ENCODE measurements around the gene FCN2. TPM values are rescaled to one million over a fixed set of nuclear protein-coding genes. Genes with fewer than 3 reads are reported as not detected.

The FCN2 gene
- total RNA-seq, 5 donors from 2014 or later (not counting 1 experiment from before 2014, with no cell fraction given), result not detected

DNA sequence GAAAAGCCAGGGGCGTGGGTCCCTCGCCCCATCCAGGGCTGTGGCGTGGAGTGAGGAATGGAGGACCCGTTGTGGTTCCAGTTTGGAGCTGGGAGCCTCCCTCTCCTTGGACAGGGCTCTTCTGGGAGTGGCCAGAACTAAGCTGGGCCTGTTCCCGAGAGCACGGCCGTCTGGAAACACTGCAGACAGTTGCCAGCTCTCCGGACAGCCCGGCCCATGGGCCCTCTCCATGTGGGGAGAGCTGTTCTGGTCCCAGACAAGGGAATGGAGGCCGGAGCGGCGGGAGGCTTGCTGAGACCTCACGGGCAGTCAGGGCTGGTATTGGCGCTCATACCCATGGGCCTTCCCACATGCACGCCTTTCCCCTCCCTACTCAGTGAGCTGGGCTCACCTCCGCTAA is 45.2 kb upstream of the FCN2 start:
- Histone ChIP-seq H3K9me3 (no peaks in the 10 kb centered on the region), H3K4me1 (ENCODE audit: control insufficient read depth in 1 of 2, extremely low read depth in 1 of 2, insufficient read depth in 2 of 2, low read length in 2 of 2) (no peaks in the 10 kb centered on the region), H3K36me3 (ENCODE audit: control insufficient read depth in 2 of 2, extremely low read depth in 1 of 2, insufficient read depth in 1 of 2, low read length in 1 of 2) (no peaks in the 10 kb centered on the region), H3K27ac (ENCODE audit: low read length) (no peak overlapping the region), H3K4me3 (ENCODE audit: control insufficient read depth in 1 of 2, extremely low read depth in 1 of 2, low read length in 1 of 2) (no peak overlapping the region), H3K27me3 (replicated peaks in 1 of 2; ENCODE audit: control insufficient read depth in 2 of 2, extremely low read depth in 1 of 2, insufficient read depth in 2 of 2, low read length in 1 of 2) (peaks cover 0 to 4% of the 10 kb centered on the region in 2 experiments)
- ChIA-PET CTCF (no interaction called here), POLR2A (no interaction called here)
- no peaks in the 10 kb centered on the region for H3K4me1 Mint-ChIP-seq
- 75% methylated on average over 6 of the region's 16 CpGs for WGBS (ENCODE audit: insufficient coverage)
- H3K27me3 Mint-ChIP-seq, result no peaks in the 10 kb centered on the region
- no peak overlapping the region for H3K27ac Mint-ChIP-seq
- ATAC-seq (replicated peaks in 1 of 4) (no peak), DNase-seq (no peak)
- no peak overlapping the region for H3K4me3 Mint-ChIP-seq
- no peaks in the 10 kb centered on the region for H3K9me3 Mint-ChIP-seq
- H3K36me3 Mint-ChIP-seq, result no peaks in the 10 kb centered on the region

DNA sequence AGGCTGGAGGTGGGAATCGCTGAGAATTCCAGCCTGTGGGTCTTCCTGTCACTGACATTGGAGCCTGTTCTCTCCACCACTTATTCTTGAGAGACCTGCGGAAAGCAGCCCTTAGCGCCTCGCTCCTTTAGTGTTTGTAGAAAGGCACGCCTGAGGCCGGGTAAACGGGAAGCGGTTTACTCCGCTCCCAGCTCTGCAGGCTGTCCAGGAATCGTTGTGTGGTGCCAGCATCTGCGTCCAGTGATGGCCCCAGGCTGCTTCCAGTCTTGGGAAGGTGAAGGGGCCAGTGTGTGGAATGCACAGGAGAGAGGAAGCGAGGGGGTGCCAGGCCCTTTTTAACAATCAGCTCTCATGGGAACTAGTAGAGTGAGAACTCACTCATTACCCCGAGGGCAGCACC is 44.6 kb upstream of the FCN2 start:
- ATAC-seq (replicated peaks in 1 of 4), result no peak
- POLR2A ChIA-PET, result no interaction called here
- no peaks in the 10 kb centered on the region for H3K36me3 ChIP-seq (ENCODE audit: control insufficient read depth in 2 of 2, extremely low read depth in 1 of 2, insufficient read depth in 1 of 2, low read length in 1 of 2)
- Mint-ChIP-seq H3K4me3 (no peak overlapping the region), H3K36me3 (no peaks in the 10 kb centered on the region), H3K4me1 (no peaks in the 10 kb centered on the region), H3K9me3 (no peaks in the 10 kb centered on the region), H3K27ac (no peak overlapping the region), H3K27me3 (no peaks in the 10 kb centered on the region)
- DNase-seq, result no peak
- CTCF ChIA-PET, result no interaction called here
- no peak overlapping the region for H3K4me3 ChIP-seq (ENCODE audit: control insufficient read depth in 1 of 2, extremely low read depth in 1 of 2, low read length in 1 of 2)
- no peaks in the 10 kb centered on the region for H3K4me1 ChIP-seq (ENCODE audit: control insufficient read depth in 1 of 2, extremely low read depth in 1 of 2, insufficient read depth in 2 of 2, low read length in 2 of 2)
- WGBS (ENCODE audit: insufficient coverage), result 80% methylated on average over 11 of the region's 13 CpGs
- H3K9me3 ChIP-seq, result no peaks in the 10 kb centered on the region
- H3K27me3 ChIP-seq (replicated peaks in 1 of 2; ENCODE audit: control insufficient read depth in 2 of 2, extremely low read depth in 1 of 2, insufficient read depth in 2 of 2, low read length in 1 of 2), result peaks cover 0 to 4% of the 10 kb centered on the region in 2 experiments
- H3K27ac ChIP-seq (ENCODE audit: low read length), result no peak overlapping the region

DNA sequence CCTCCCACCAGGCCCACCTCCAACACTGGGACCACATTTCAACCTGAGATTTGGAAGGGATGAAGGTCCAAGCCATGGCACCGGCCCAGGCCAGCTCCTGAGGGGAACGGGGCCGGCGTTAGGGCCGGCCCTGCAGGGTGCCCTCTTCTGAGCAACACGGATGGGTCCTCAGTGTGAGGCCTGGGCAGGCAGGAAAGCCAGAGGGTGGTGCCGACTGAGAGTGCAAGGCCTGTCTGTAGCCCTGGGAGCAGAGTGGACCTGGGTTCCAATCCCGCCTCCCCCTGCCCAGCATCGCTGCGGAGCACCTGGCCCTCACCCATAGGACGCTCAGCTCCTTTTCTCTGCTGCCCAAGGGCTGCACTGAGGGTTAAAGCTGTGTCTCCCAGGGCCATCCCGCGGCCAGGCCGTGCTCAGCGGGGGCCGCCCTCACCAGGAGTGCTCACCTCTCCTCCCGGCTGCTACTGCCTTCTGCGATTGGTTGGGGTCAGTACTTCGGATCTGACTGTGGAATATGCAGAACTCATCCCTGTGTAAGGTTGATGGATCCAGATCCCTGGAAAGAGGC is 44.1 kb upstream of the FCN2 start:
- CTCF ChIA-PET, result no interaction called here
- DNase-seq, result no peak

DNA sequence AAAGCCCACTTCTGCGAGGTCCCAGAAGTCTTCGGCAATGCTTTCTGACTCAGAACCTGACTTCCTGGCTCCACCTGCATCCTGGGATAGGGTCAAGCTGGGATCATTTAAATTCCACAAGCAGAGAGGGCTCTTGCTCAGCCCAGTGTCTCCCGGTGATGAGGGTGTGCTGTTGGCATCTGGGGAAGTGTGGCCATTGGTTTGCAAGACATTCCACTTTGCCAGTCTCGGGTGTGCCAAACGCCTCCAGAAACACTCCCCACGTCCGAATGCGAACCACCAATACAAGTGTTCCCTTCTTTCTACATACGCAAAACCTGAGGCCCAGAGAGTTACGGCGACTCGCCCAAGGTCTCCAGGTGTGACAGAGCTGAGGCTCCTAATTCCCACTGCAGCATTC is 43.1 kb upstream of the FCN2 start:
- ChIA-PET POLR2A (no interaction called here), CTCF (no interaction called here)
- Mint-ChIP-seq H3K27me3 (no peaks in the 10 kb centered on the region), H3K27ac (no peak overlapping the region), H3K36me3 (no peaks in the 10 kb centered on the region), H3K4me3 (no peak overlapping the region), H3K9me3 (no peaks in the 10 kb centered on the region), H3K4me1 (no peaks in the 10 kb centered on the region)
- Histone ChIP-seq H3K9me3 (no peaks in the 10 kb centered on the region), H3K4me3 (ENCODE audit: control insufficient read depth in 1 of 2, extremely low read depth in 1 of 2, low read length in 1 of 2) (no peak overlapping the region), H3K36me3 (ENCODE audit: control insufficient read depth in 2 of 2, extremely low read depth in 1 of 2, insufficient read depth in 1 of 2, low read length in 1 of 2) (no peaks in the 10 kb centered on the region), H3K27me3 (replicated peaks in 1 of 2; ENCODE audit: control insufficient read depth in 2 of 2, extremely low read depth in 1 of 2, insufficient read depth in 2 of 2, low read length in 1 of 2) (peaks cover 0 to 4% of the 10 kb centered on the region in 2 experiments), H3K4me1 (ENCODE audit: control insufficient read depth in 1 of 2, extremely low read depth in 1 of 2, insufficient read depth in 2 of 2, low read length in 2 of 2) (no peaks in the 10 kb centered on the region), H3K27ac (ENCODE audit: low read length) (no peak overlapping the region)
- 89% methylated on average over 10 of the region's 12 CpGs for WGBS (ENCODE audit: insufficient coverage)
- no peak for DNase-seq
- no peak for ATAC-seq (replicated peaks in 1 of 4)

More for the DNA sequence above, 44.1 kb upstream of the FCN2 start:
- H3K4me3 ChIP-seq (ENCODE audit: control insufficient read depth in 1 of 2, extremely low read depth in 1 of 2, low read length in 1 of 2), result no peak overlapping the region
- peaks cover 0 to 4% of the 10 kb centered on the region in 2 experiments for H3K27me3 ChIP-seq (replicated peaks in 1 of 2; ENCODE audit: control insufficient read depth in 2 of 2, extremely low read depth in 1 of 2, insufficient read depth in 2 of 2, low read length in 1 of 2)
- no peaks in the 10 kb centered on the region for H3K4me1 ChIP-seq (ENCODE audit: control insufficient read depth in 1 of 2, extremely low read depth in 1 of 2, insufficient read depth in 2 of 2, low read length in 2 of 2)
- Mint-ChIP-seq H3K4me3 (no peak overlapping the region), H3K27me3 (no peaks in the 10 kb centered on the region), H3K9me3 (no peaks in the 10 kb centered on the region), H3K27ac (no peak overlapping the region), H3K4me1 (no peaks in the 10 kb centered on the region), H3K36me3 (no peaks in the 10 kb centered on the region)
- ATAC-seq (replicated peaks in 1 of 4), result no peak
- POLR2A ChIA-PET, result no interaction called here
- H3K9me3 ChIP-seq, result no peaks in the 10 kb centered on the region
- H3K36me3 ChIP-seq (ENCODE audit: control insufficient read depth in 2 of 2, extremely low read depth in 1 of 2, insufficient read depth in 1 of 2, low read length in 1 of 2), result no peaks in the 10 kb centered on the region
- H3K27ac ChIP-seq (ENCODE audit: low read length), result no peak overlapping the region
- WGBS (ENCODE audit: insufficient coverage), result 88% methylated on average over 16 of the region's 19 CpGs

DNA sequence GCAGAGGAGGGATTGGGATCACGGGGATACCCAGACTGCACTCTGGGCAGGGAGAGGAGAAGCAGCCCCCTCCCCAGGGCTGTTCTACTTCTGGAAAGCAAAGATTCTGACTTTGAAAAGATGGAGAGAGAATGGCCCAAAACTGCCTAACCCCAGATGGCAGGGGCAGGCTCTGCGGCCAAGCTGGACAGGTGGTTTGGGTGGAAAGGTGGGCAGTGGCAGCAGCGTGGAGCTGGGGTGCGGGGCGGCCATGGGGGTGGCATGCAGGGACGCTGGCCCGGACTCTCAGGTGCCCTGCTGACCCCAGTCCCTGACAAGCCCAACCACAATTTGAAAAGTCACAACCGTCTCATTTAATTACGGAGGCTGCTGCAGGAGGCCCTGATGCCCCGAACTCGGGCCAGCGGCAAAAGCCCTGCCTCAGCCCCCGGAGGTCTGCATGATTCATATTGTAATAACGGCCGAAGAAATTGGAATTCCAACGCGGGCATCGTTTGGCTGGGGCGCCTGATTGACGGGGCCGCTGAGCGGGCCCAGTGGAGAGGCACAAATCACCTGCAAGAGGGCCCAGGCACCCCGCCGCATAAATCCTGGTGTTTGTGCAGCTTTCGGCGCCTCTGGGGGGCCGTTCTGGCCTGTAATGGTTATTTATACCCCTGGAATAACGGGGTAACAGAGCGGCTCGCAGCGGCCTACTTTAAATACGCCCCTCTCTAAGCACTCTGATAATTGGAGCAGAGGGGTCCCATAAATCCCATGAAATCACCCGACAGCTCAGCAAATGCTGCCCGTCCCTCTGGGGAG is 41.8 kb upstream of the FCN2 start:
- Mint-ChIP-seq H3K9me3 (no peaks in the 10 kb centered on the region), H3K4me1 (no peaks in the 10 kb centered on the region), H3K27ac (no peak overlapping the region), H3K36me3 (no peaks in the 10 kb centered on the region), H3K27me3 (no peaks in the 10 kb centered on the region), H3K4me3 (no peak overlapping the region)
- Histone ChIP-seq H3K4me1 (ENCODE audit: control insufficient read depth in 1 of 2, extremely low read depth in 1 of 2, insufficient read depth in 2 of 2, low read length in 2 of 2) (no peaks in the 10 kb centered on the region), H3K27me3 (replicated peaks in 1 of 2; ENCODE audit: control insufficient read depth in 2 of 2, extremely low read depth in 1 of 2, insufficient read depth in 2 of 2, low read length in 1 of 2) (peaks cover 0 to 4% of the 10 kb centered on the region in 2 experiments), H3K27ac (ENCODE audit: low read length) (no peak overlapping the region), H3K4me3 (ENCODE audit: control insufficient read depth in 1 of 2, extremely low read depth in 1 of 2, low read length in 1 of 2) (no peak overlapping the region), H3K9me3 (no peaks in the 10 kb centered on the region), H3K36me3 (ENCODE audit: control insufficient read depth in 2 of 2, extremely low read depth in 1 of 2, insufficient read depth in 1 of 2, low read length in 1 of 2) (no peaks in the 10 kb centered on the region)
- CTCF ChIA-PET, result no interaction called here
- WGBS (ENCODE audit: insufficient coverage), result 86% methylated on average over 24 of the region's 34 CpGs
- DNase-seq, result no peak
- ATAC-seq (replicated peaks in 1 of 4), result no peak
- POLR2A ChIA-PET, result no interaction called here

DNA sequence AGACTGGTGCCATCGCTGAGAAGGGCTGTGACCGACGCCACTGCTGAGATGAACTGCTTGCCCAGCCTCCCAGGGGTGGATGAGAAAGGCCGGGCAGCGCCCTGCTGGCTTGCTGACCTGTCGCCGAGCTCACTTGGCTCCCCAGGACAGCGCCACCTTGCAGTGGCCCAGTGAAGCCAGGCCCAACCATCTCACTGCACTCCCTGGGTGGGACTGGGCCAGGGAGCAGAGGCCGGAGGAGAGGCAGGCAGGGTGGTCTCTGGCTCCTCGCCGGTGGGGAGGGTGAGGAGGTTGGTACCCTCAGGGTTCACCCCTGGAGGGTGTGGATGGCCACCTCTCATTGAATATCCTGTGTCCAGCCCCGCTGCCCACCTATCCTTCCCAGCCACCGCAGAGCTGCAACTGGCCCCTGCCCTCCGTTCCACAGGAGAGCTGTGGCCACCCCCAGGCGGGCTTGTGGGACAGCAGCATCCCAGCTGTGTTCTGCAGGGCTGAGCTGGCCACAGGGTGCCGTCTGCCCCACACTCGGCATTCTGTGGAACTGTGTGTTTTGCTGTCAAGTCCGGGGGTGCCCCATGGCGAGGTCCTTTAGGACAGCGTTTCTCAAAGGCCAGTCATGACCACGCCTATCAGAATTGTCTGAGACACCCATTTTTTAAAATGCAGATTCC is 41.0 kb upstream of the FCN2 start:
- Histone ChIP-seq H3K9me3 (no peaks in the 10 kb centered on the region), H3K27ac (ENCODE audit: low read length) (no peak overlapping the region), H3K27me3 (replicated peaks in 1 of 2; ENCODE audit: control insufficient read depth in 2 of 2, extremely low read depth in 1 of 2, insufficient read depth in 2 of 2, low read length in 1 of 2) (peaks cover 0 to 4% of the 10 kb centered on the region in 2 experiments), H3K4me1 (ENCODE audit: control insufficient read depth in 1 of 2, extremely low read depth in 1 of 2, insufficient read depth in 2 of 2, low read length in 2 of 2) (no peaks in the 10 kb centered on the region), H3K4me3 (ENCODE audit: control insufficient read depth in 1 of 2, extremely low read depth in 1 of 2, low read length in 1 of 2) (no peak overlapping the region), H3K36me3 (ENCODE audit: control insufficient read depth in 2 of 2, extremely low read depth in 1 of 2, insufficient read depth in 1 of 2, low read length in 1 of 2) (no peaks in the 10 kb centered on the region)
- CTCF ChIA-PET, result no interaction called here
- Mint-ChIP-seq H3K27ac (no peak overlapping the region), H3K4me3 (no peak overlapping the region), H3K27me3 (no peaks in the 10 kb centered on the region), H3K36me3 (no peaks in the 10 kb centered on the region), H3K9me3 (no peaks in the 10 kb centered on the region), H3K4me1 (no peaks in the 10 kb centered on the region)
- no peak for ATAC-seq (replicated peaks in 1 of 4)
- WGBS (ENCODE audit: insufficient coverage), result 93% methylated on average over 17 of the region's 21 CpGs
- POLR2A ChIA-PET, result no interaction called here
- DNase-seq, result no peak
